Measurements from ENCODE around the gene NFATC2.

DNA sequence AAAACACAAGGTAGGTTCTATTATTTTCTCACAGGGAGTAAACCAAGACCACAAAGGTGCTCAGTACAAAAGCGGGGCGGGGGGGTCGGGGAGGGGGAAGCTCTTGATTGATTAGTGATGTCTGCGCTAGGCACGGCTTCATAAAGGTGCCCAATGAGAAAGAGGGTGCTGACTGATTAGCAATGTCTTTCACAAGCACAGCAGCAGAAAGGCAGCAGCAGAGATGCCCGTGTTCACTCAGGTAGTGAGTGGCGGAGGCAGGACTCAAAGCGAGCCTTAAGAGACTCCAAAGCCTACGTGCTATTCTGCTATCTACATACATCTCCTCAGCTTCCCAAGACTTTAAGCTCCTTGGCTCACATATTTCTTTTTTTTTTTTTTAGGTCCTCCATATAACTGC lies 20.3 kb downstream of the NFATC2 start:
- TF ChIP-seq TAF1 (IDR thresholded peaks at IDR 0.05; ENCODE audit: low read depth), result no peak
- no peak for TF ChIP-seq USF1 (IDR thresholded peaks at IDR 0.05)
- TF ChIP-seq CEBPB (IDR thresholded peaks at IDR 0.05), result no peak
